Adrenal gland (tissue), 5 donors: ENCODE results near the gene RAD51D.

ENCODE experiments used
- POLR2A ChIP-seq, 2 donors: fragments of 450-650 bp; IDR thresholded peaks; one replicate each; pipeline ENCODE4 v1.6.1; 2017; ENCODE audit warnings: antibody characterized with exemption in 2 of 2, mild to moderate bottlenecking in 2 of 2, moderate library complexity in 1 of 2
- TF ChIP-seq, protein P1 (sequence below), 6 experiments: fragments of 450-650 bp in 4 of 6; fragments of 200-600 bp in 2 of 6; sonication (generic) in 1 of 6; IDR thresholded peaks; 1 replicate in 5 of 6; 2 replicates in 1 of 6; pipeline versions ENCODE4 v1.5.1 to v1.8.0; 2016 to 2021; ENCODE audit warnings: antibody characterized with exemption in 6 of 6, mild to moderate bottlenecking in 2 of 6, moderate library complexity in 1 of 6
- donor health status: DM: no; HTN: no; CAD: no.

DNA sequence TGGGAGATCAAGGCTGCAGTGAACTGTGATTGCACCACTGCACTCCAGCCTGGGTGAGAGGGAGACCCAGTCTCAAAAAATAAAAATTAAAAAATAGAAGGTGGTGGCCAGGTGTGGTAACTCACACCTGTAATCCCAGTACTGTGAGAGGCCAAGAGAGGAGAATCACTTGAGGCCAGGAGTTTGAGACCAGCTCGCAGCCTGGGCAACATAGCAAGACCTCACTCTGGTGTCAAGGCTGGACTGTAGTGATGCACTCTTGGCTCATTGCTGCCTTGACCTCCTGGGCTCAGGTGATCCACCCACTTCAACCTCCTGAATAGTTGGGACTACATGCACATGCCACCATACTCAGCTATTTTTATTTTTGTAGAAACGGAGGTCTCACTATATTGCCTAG lies 69.5 kb downstream of the RAD51D start:
- TF ChIP-seq, protein P1, sequence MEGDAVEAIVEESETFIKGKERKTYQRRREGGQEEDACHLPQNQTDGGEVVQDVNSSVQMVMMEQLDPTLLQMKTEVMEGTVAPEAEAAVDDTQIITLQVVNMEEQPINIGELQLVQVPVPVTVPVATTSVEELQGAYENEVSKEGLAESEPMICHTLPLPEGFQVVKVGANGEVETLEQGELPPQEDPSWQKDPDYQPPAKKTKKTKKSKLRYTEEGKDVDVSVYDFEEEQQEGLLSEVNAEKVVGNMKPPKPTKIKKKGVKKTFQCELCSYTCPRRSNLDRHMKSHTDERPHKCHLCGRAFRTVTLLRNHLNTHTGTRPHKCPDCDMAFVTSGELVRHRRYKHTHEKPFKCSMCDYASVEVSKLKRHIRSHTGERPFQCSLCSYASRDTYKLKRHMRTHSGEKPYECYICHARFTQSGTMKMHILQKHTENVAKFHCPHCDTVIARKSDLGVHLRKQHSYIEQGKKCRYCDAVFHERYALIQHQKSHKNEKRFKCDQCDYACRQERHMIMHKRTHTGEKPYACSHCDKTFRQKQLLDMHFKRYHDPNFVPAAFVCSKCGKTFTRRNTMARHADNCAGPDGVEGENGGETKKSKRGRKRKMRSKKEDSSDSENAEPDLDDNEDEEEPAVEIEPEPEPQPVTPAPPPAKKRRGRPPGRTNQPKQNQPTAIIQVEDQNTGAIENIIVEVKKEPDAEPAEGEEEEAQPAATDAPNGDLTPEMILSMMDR (IDR thresholded peaks at IDR 0.05): no peak
- TF ChIP-seq POLR2A (IDR thresholded peaks at IDR 0.05): no peak
